Activated CD8-positive, alpha-beta memory T cell treated with anti-CD3 and anti-CD28 coated beads, Interleukin-2, amount 10 ng/mL, durations not matched to agents 7 days and 5 days (primary cell): Measurements from ENCODE around the gene DOCK2. TPM values are rescaled to one million over a fixed set of nuclear protein-coding genes. Genes with fewer than 3 reads are reported as not detected.

Experiments used
- ATAC-seq: fragments of 150-1000 bp; cut with Tn5 transposase; one replicate; pipeline ENCODE4 v1.10.0; 2021; ENCODE audit warnings: moderate library complexity
- CTCF ChIA-PET: fragments of 350-600 bp; sonication (Branson Sonifier 250); formaldehyde crosslinking; loops from one replicate; lab custom pipeline; 2021; ENCODE audit warnings: antibody characterized with exemption; lab: Charles Lee
- DNase-seq: peaks from one replicate; pipeline ENCODE4 v3.0.0-alpha.2; 2020
- H3K27ac Mint-ChIP-seq: one replicate; pipeline ENCODE4 v1.8.0; 2021; ENCODE audit warnings: mild to moderate bottlenecking, mixed read lengths
- H3K27me3 Mint-ChIP-seq: one replicate; pipeline ENCODE4 v1.8.0; 2021; ENCODE audit warnings: mixed read lengths
- H3K36me3 Mint-ChIP-seq: one replicate; pipeline ENCODE4 v1.8.0; 2021; ENCODE audit warnings: mild to moderate bottlenecking, mixed read lengths
- H3K4me1 Mint-ChIP-seq: one replicate; pipeline ENCODE4 v1.8.0; 2021; ENCODE audit warnings: mixed read lengths
- H3K4me3 Mint-ChIP-seq: one replicate; pipeline ENCODE4 v1.8.0; 2021; ENCODE audit warnings: mild to moderate bottlenecking, moderate library complexity, mixed read lengths
- H3K9me3 Mint-ChIP-seq: one replicate; pipeline ENCODE4 v1.8.0; 2022; ENCODE audit warnings: low read depth, mixed read lengths
- total RNA-seq, 2 experiments: library from RNA; stranded (reverse); gene quantifications; one replicate each; pipeline ENCODE4 v1.2.3, GENCODE V29; 2021

The DOCK2 gene
- total RNA-seq, 2 experiments from 2014 or later, result 271 to 321 TPM

DNA sequence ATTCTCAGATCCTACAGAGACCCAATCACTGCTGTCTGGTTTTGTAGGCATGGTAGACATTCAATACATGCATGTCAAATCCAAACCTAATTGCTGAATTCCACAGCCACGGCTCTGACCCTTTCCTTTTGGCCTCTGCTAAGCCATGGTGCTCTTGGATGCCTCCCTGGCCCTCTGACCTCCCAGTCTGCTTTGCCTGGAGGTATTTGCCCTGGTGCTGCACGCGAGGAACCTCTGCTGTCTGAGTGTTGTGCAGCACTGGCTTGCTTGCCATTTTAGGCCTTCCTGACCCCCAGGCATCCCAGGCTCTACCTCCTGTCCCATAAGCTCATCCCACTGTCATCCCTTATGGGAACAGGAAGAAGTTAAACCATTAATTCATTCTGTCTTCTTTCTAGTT lies 60.9 kb downstream of the DOCK2 start:
- H3K4me1 Mint-ChIP-seq, result peaks cover 7% of the 10 kb centered on the region
- no peak for ATAC-seq

DNA sequence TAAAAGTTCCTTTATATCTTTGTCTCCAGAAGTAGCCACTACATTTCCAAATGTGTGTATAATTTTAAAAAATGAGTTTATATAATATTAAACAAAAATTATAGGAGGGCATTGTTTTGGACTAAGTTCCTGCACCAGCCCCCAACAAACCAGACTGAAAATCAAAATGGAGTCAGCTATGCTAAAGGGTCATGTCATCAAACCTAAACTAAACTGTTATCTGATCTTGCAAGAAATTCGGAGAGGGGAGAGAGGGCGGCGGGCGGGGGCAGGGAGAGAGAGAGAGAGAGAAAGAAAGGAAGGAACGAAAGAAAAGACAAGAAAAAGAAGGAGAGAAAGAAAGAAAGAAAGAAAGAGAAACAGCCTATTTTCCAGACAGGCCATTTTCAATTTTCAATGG lies 63.5 kb downstream of the DOCK2 start:
- CTCF ChIA-PET, result interaction anchor here (0.9 kb wide), 1 partner anchor 10 kb away, joined by 3 read pairs; no protein-coding TSS in a partner anchor

More for the DNA sequence above, 60.9 kb downstream of the DOCK2 start:
- H3K36me3 Mint-ChIP-seq, result peaks cover 73% of the 10 kb centered on the region
- CTCF ChIA-PET, result no interaction called here
- H3K9me3 Mint-ChIP-seq, result no peaks in the 10 kb centered on the region
- H3K27me3 Mint-ChIP-seq, result no peaks in the 10 kb centered on the region
- no peak overlapping the region for H3K4me3 Mint-ChIP-seq
- DNase-seq, result no peak
- H3K27ac Mint-ChIP-seq, result no peak overlapping the region

DNA sequence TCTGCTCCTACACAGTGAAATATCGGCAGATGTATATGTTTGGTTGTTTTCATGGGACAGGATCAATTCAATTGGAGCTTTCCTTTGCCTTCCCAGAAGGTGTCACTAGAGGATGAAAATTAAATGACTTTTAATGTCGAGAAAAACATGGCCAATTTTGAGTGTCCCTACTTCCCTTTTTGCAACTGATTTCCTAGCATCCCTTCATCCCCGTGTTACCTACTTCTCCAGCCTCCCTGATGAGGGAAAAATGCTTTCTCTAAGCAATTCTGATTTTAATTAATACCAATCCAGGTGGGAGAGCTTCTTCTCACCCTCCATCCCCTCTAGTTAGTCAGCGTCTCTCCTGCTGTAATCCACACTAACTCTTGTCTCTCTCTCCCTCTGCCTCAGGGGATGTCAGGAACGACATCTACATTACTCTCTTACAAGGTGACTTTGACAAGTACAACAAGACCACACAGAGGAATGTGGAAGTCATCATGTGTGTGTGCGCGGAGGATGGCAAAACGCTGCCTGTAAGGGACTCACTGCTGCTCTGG lies 64.9 kb downstream of the DOCK2 start:
- Mint-ChIP-seq H3K4me3 (no peak overlapping the region), H3K27ac (no peak overlapping the region), H3K27me3 (no peaks in the 10 kb centered on the region), H3K36me3 (peaks cover 71% of the 10 kb centered on the region), H3K4me1 (peaks cover 10% of the 10 kb centered on the region), H3K9me3 (no peaks in the 10 kb centered on the region)
- ATAC-seq, result no peak
- no peak for DNase-seq
- CTCF ChIA-PET, result interaction anchor here (0.6 kb wide), 1 partner anchor 118 kb away, joined by 3 read pairs; the partner anchor contains the start of gene SPDL1

More for the DNA sequence above, 63.5 kb downstream of the DOCK2 start:
- Mint-ChIP-seq H3K9me3 (no peaks in the 10 kb centered on the region), H3K4me3 (no peak overlapping the region), H3K27me3 (no peaks in the 10 kb centered on the region), H3K27ac (no peak overlapping the region), H3K36me3 (peaks cover 74% of the 10 kb centered on the region), H3K4me1 (peaks cover 9% of the 10 kb centered on the region)
- ATAC-seq (no peak), DNase-seq (no peak)

DNA sequence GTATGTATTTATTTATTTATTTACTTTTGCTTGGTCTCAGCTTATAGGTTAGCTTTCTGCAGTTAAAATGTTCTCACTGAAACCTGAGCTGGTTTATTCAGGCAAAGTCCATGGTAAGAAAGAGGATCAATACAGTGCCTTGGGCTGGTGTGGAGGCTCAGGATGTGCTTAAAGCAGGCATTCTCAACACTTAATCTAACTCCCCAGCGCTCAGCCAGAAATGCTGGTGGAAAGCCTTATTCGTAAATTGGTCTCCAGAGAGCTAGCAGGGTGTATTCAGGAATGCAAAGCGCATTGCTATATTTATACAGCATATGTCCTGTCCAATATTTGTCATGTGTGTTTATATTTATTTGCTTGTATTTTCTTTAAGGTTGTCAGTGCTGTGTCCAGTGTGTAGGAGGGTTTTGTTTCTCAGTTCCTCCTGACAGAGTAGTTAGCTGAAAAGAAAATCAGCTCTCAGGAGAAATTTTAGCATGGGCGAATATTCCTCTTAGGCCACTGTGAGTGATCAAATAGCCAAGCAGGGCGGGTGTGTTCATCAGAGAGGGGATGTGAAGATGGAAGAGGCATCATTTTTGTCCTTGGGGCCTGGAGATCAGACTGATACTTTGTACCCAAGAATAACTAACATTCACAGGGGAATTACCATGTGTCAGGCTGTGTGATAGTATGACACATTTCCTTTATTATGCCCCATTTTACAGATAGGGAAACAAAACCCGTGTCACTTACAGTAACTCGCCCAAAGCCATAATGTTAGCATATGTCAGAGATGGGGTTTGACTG lies 65.8 kb downstream of the DOCK2 start:
- ATAC-seq (no peak), DNase-seq (no peak)
- Mint-ChIP-seq H3K4me1 (peaks cover 10% of the 10 kb centered on the region), H3K27me3 (no peaks in the 10 kb centered on the region), H3K27ac (peak overlapping the region; percentile 30), H3K4me3 (no peak overlapping the region), H3K36me3 (peaks cover 71% of the 10 kb centered on the region), H3K9me3 (no peaks in the 10 kb centered on the region)
- CTCF ChIA-PET, result no interaction called here

DNA sequence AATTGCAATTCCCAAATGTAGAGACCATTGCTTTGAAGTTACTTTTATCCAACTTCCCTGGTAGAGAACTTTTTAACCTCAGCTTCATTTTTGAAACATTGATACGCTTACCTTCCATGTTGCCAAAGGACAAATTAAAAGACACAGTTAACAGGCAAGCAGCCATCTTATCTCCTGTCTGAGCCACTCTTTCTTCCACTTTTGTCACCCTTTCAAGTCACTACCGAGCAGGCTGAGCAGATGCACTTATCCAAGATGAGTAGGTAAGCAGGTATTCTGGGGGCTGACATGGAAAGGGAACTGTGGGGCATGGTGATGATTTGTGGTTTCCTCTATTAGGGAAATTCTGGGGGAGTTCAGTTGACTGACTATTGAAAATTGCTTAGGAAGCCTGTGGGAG lies 66.7 kb downstream of the DOCK2 start:
- Mint-ChIP-seq H3K27ac (peak overlapping the region; percentile 12), H3K4me3 (no peak overlapping the region), H3K4me1 (peaks cover 10% of the 10 kb centered on the region), H3K9me3 (no peaks in the 10 kb centered on the region), H3K36me3 (peaks cover 70% of the 10 kb centered on the region), H3K27me3 (no peaks in the 10 kb centered on the region)
- DNase-seq (no peak), ATAC-seq (no peak)
- CTCF ChIA-PET, result no interaction called here

DNA sequence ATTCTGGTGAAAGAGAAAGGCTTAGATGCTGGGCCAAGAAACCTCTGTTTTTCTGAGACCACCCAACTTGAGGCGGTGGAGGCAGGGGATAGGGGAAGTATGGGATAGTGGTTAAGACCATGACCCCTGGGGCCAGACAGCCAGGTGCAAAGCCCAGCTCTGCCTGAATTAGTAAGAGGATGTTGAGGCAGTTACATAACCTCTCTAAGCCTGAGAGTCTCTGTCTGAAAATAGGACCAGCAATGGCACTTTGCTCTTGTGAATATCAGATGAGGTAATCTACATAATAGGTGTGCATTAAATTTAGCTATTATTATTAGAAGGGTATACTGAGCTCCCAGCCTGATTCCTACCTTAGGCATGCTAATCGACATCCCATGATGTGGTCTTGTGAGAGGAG lies 68.2 kb downstream of the DOCK2 start:
- no peak overlapping the region for H3K27ac Mint-ChIP-seq
- DNase-seq (no peak), ATAC-seq (no peak)
- peaks cover 60% of the 10 kb centered on the region for H3K36me3 Mint-ChIP-seq
- H3K9me3 Mint-ChIP-seq, result no peaks in the 10 kb centered on the region
- peaks cover 10% of the 10 kb centered on the region for H3K4me1 Mint-ChIP-seq
- no peak overlapping the region for H3K4me3 Mint-ChIP-seq
- CTCF ChIA-PET, result no interaction called here
- no peaks in the 10 kb centered on the region for H3K27me3 Mint-ChIP-seq

DNA sequence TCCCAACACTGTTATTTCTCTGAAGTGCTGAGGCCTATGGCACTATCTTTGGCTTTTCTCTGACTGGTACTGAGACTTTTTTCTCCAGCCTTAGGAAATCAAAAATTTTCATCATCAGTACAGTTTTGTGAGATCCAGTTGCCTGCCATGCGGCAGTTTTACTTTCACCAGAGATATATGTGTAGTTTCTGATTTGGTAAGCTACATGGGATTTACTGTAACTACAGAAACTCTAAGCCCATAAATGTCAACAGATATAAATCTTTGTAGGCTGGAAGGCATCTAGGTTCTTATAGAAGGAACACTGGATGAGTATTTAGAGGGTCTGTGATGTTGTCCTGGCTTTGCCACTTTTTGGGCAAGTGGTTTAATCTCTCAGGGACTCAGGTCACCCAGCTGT lies 69.0 kb downstream of the DOCK2 start:
- Mint-ChIP-seq H3K36me3 (peaks cover 61% of the 10 kb centered on the region), H3K27me3 (no peaks in the 10 kb centered on the region), H3K27ac (no peak overlapping the region), H3K9me3 (no peaks in the 10 kb centered on the region), H3K4me1 (peaks cover 10% of the 10 kb centered on the region), H3K4me3 (no peak overlapping the region)
- no peak for DNase-seq
- no peak for ATAC-seq
- CTCF ChIA-PET, result no interaction called here

DNA sequence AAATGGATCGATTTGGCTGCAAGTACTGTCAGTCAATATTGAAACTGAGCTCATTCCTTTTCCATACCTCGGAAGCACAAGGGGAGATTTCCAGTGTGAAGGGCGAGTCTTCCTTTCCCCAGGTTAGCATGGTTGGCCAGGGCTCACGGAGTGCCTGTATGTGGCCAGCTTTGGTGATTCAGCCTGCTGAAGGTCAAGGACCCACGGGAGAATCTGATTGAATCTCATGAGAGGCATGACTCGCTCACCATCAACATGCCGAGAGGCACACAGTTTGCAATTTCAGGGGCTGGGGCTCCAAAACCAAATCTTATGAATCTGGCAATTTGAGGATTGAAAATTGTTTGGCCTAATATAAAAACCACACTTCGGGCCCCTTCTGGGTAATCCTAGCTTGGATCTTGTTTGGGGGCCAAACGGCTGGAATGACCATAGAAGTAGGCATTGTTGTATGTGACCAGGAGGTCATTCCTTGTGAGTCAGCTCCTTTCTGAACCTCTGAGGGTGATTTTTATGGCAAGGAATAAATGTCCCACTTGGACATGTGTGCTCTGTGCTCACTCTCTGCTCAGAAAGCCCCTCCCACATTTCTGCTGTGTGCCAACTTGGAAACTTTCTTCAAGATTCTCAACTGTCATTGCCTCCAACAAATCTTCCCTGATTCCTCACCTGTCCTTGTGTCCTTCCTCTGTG lies 69.8 kb downstream of the DOCK2 start:
- peaks cover 10% of the 10 kb centered on the region for H3K4me1 Mint-ChIP-seq
- H3K4me3 Mint-ChIP-seq, result no peak overlapping the region
- DNase-seq (no peak), ATAC-seq (no peak)
- H3K36me3 Mint-ChIP-seq, result peaks cover 63% of the 10 kb centered on the region
- CTCF ChIA-PET, result no interaction called here
- H3K27ac Mint-ChIP-seq, result no peak overlapping the region
- H3K27me3 Mint-ChIP-seq, result no peaks in the 10 kb centered on the region
- no peaks in the 10 kb centered on the region for H3K9me3 Mint-ChIP-seq

DNA sequence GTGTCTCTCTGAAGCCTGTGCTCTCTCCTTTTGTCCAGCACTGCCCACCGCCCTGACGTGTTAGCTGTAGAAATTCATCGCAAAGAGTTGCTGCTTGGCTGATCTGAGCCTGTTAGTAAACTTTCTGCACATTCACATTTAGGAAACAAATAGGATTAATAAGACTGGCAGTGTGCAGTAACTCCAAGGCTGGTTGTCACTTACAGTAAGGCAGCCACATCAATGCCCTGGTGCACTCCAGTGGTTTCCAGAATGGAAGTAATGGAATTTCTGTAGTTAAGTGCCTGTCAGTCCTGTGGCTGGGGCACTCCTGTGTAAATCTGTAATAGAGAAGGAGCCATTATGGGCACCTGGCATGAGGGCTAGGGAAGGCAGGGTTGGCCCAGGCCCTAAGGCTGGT lies 70.6 kb downstream of the DOCK2 start:
- Mint-ChIP-seq H3K4me1 (peaks cover 10% of the 10 kb centered on the region), H3K27ac (no peak overlapping the region), H3K27me3 (no peaks in the 10 kb centered on the region), H3K9me3 (no peaks in the 10 kb centered on the region), H3K36me3 (peaks cover 64% of the 10 kb centered on the region), H3K4me3 (no peak overlapping the region)
- CTCF ChIA-PET, result no interaction called here
- no peak for DNase-seq
- ATAC-seq, result no peak

DNA sequence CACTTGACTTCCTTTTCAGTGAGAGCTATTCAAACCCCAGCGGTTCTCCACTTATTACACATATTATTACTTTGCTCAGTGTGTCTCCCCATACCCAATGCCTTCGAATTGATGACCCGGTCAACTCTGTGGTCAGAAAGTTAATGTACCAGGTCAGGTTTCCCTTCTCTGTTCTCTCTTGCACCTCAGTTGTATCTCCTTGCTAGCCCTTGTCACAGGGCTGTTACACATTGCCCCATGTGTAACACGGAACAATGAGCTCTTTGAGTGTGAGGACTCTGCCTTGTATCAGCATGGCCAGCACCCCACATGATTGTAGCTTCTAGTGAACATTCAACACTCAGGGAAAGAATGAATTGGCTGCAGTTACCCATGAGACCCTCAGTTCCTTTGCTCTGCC lies 73.6 kb downstream of the DOCK2 start:
- H3K36me3 Mint-ChIP-seq, result peaks cover 69% of the 10 kb centered on the region
- H3K27me3 Mint-ChIP-seq, result no peaks in the 10 kb centered on the region
- H3K4me1 Mint-ChIP-seq, result no peaks in the 10 kb centered on the region
- H3K4me3 Mint-ChIP-seq, result no peak overlapping the region
- ATAC-seq, result no peak
- H3K9me3 Mint-ChIP-seq, result no peaks in the 10 kb centered on the region
- DNase-seq, result no peak
- H3K27ac Mint-ChIP-seq, result no peak overlapping the region
- CTCF ChIA-PET, result interaction anchor here (1.2 kb wide), 1 partner anchor 12 kb away, joined by 3 read pairs; no protein-coding TSS in a partner anchor

DNA sequence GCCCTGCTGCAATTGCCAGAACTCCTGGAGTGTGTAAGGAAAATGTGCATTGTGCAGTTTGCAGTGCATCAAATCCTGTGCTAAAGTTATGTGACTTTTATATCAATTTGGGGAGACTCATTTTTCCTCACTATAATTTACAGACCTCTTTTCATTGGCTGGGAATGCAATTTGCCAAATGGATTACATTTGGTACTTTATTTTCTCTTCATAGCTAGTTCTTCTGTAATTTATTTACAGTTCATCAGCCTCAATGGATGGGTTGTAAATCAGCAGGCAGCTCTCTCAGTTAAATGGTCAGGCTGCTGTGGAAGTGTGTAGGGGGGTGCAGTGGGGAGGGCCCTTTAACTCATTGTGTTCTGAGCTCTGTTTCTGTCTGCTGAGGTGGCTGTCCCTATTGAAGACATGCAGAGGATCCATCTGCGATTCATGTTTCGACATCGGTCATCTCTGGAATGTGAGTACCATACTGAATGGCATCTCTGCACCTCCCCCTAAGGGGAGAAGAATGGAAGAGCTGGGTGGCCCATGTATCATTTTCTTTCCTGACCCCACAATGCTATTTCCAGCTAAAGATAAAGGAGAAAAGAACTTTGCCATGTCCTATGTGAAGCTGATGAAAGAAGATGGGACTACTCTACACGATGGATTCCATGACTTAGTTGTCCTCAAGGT lies 74.6 kb downstream of the DOCK2 start:
- Mint-ChIP-seq H3K4me3 (no peak overlapping the region), H3K27me3 (no peaks in the 10 kb centered on the region), H3K27ac (no peak overlapping the region), H3K4me1 (no peaks in the 10 kb centered on the region), H3K9me3 (no peaks in the 10 kb centered on the region), H3K36me3 (peaks cover 72% of the 10 kb centered on the region)
- DNase-seq (no peak), ATAC-seq (no peak)
- CTCF ChIA-PET, result no interaction called here

DNA sequence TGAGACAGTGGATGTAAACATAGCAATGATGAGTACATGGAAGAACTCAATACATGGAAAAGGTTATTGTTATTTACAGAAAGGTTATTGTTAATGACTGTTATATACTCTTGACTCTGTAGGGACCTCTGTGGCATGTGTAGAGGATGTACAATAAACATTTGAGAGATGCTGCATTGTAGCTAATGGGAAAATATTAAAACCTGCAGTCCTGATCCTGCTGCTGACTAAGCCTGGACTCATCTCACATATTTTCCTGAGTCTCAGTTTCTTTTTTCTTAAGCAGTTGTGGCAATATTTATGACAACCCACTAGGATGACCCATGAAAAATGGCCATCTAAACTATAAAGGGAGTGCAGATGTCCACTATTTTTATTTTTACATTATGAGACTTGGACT lies 75.4 kb downstream of the DOCK2 start:
- Mint-ChIP-seq H3K4me3 (no peak overlapping the region), H3K9me3 (no peaks in the 10 kb centered on the region), H3K27ac (no peak overlapping the region), H3K27me3 (no peaks in the 10 kb centered on the region), H3K36me3 (peaks cover 74% of the 10 kb centered on the region), H3K4me1 (no peaks in the 10 kb centered on the region)
- DNase-seq, result no peak
- no peak for ATAC-seq
- CTCF ChIA-PET, result no interaction called here

DNA sequence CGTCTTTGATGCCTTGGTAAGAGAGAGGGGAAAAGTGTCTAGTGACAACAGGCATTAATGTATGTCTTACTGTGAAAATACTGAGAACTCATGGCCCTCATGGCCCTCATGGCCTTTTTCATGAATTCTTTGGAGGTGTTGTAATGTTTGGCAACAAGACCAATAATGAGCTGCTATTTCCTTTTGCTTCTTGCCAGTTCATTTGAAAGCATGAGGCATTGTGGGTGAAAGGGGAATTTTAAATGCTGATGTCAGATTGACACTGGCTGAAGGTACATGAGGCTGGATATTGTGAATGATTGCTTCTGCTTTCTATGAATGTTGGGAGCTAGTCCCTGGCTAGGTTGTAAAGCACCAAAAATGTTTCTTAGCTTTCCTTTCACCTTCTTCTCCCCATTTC lies 79.2 kb downstream of the DOCK2 start:
- ATAC-seq (no peak), DNase-seq (no peak)
- Mint-ChIP-seq H3K36me3 (peaks cover 86% of the 10 kb centered on the region), H3K4me3 (no peak overlapping the region), H3K4me1 (peaks cover 6% of the 10 kb centered on the region), H3K9me3 (no peaks in the 10 kb centered on the region), H3K27me3 (no peaks in the 10 kb centered on the region), H3K27ac (no peak overlapping the region)
- CTCF ChIA-PET, result no interaction called here
